GM12801 (cell line): Measurements from ENCODE around the gene TFEC.

Experiments used
- TF ChIP-seq, protein P1 (sequence below): IDR thresholded peaks from one replicate; pipeline ENCODE4 v1.5.1; 2011; ENCODE audit warnings: control low read depth; ENCODE audit not compliant: insufficient read length; ENCODE audit errors: extremely low read depth

TFEC gene

DNA sequence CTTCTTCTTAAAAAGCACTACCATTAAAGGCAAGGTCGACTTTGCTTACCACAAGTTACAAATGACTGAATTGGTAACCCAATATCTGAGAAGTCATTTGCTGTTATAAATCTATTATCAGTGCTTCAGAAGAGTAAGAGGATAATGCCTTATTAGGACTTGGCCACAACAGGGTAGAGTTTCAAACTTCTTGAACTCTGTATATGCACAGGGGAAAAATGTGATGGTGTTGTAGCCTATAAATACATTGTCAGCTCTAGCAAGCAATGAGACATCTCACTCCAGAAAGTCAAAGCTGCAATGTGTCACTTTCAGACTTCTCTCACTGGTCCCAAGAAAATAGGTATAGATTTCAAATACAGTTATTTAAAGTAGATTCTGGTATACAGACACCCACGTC is 9.3 kb downstream of the TFEC start:
- TF ChIP-seq, protein P1, sequence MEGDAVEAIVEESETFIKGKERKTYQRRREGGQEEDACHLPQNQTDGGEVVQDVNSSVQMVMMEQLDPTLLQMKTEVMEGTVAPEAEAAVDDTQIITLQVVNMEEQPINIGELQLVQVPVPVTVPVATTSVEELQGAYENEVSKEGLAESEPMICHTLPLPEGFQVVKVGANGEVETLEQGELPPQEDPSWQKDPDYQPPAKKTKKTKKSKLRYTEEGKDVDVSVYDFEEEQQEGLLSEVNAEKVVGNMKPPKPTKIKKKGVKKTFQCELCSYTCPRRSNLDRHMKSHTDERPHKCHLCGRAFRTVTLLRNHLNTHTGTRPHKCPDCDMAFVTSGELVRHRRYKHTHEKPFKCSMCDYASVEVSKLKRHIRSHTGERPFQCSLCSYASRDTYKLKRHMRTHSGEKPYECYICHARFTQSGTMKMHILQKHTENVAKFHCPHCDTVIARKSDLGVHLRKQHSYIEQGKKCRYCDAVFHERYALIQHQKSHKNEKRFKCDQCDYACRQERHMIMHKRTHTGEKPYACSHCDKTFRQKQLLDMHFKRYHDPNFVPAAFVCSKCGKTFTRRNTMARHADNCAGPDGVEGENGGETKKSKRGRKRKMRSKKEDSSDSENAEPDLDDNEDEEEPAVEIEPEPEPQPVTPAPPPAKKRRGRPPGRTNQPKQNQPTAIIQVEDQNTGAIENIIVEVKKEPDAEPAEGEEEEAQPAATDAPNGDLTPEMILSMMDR, result no peak

GRCh38 chr7:116018731-116019130 is 11.8 kb downstream of the TFEC start:
- TF ChIP-seq, protein P1, result no peak

- TF ChIP-seq, protein P1, result no peak
Measured at GRCh38 chr7:116013675-116014074, 16.9 kb downstream of the TFEC start.

GRCh38 chr7:116011584-116011983 is 19.0 kb downstream of the TFEC start:
- TF ChIP-seq, protein P1, result no peak

DNA sequence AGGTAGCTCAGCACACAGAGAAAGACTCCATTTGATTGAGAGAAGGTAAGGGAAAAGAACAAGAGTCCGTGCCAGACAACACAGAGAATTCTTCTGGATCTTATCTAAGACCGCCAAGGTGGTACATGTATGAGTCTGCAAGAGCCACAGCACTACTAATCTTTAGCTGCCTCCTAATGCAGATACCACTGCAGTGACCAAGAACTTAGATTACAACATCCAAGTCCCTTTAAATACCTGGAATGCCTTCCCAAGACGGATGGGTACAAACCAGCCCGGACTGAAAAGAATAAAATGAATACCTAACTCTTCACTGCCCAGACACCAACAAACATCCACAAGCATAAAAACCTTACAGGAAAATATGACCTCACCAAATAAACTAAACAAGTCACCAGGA is 33.3 kb downstream of the TFEC start:
- TF ChIP-seq, protein P1, result no peak

GRCh38 chr7:115995701-115996100 is 34.9 kb downstream of the TFEC start:
- TF ChIP-seq, protein P1, result no peak

- TF ChIP-seq, protein P1, result no peak
Measured at GRCh38 chr7:115988401-115988800, 42.2 kb downstream of the TFEC start.

GRCh38 chr7:115987486-115987885 is 43.1 kb downstream of the TFEC start:
- TF ChIP-seq, protein P1, result no peak
